PC-3 (cell line): ENCODE data around the gene OR2C1. TPM values are rescaled to one million over a fixed set of nuclear protein-coding genes. Genes with fewer than 3 reads are reported as not detected.
A peak's percentile ranks its signal among the peaks of the same experiment; 100 is the strongest.

Experiments
- ATAC-seq: fragments of 200-7000 bp; cut with Tn5 transposase; 2 replicates; pipeline ENCODE4 v1.9.1; 2020; ENCODE audit warnings: mild to moderate bottlenecking, moderate library complexity
- Bru-seq: library from RNA; stranded (reverse); fragments of 400-500 nt; gene quantifications from one replicate; lab custom pipeline; 2021; lab: Mats Ljungman, UMichigan
- BruChase-seq, 2 experiments: library from RNA; stranded (reverse); fragments of 400-500 nt; gene quantifications; one replicate each; lab custom pipeline; 2021; lab: Mats Ljungman, UMichigan
- BruUV-seq: library from RNA; stranded (reverse); fragments of 400-500 nt; replicated peaks from 2 replicates; lab custom pipeline; 2021; lab: Mats Ljungman, UMichigan
- CTCF ChIA-PET: fragments of 300-600 bp; sonication (Branson Sonifier 250); formaldehyde crosslinking; loops from one replicate; lab custom pipeline; 2022; ENCODE audit warnings: antibody characterized with exemption; lab: Charles Lee
- POLR2A ChIA-PET: fragments of 300-600 bp; sonication (Branson Sonifier 250); formaldehyde crosslinking; loops from one replicate; lab custom pipeline; 2022; ENCODE audit warnings: antibody characterized with exemption; ENCODE audit not compliant: unreplicated experiment; lab: Charles Lee
- DNase-seq: peaks from one replicate; pipeline ENCODE4 v3.0.0-alpha.2; 2015
- H2AFZ ChIP-seq: fragments of 300-600 bp; sonication (generic); 2 replicates; pipeline ENCODE4 v1.6.0; 2016; ENCODE audit warnings: antibody characterized with exemption, low read length
- H3F3A ChIP-seq: fragments of 300-600 bp; sonication (generic); one replicate; pipeline ENCODE4 v1.6.0; 2017; ENCODE audit warnings: antibody characterized with exemption, low read length, control low read depth, mild to moderate bottlenecking; ENCODE audit not compliant: unreplicated experiment
- H3K27ac ChIP-seq: fragments of 300-600 bp; sonication (generic); 2 replicates; pipeline ENCODE4 v1.5.1; 2016; ENCODE audit warnings: mild to moderate bottlenecking, low read length
- H3K27me3 ChIP-seq: fragments of 300-600 bp; sonication (generic); 2 replicates; pipeline ENCODE4 v1.6.1; 2016; ENCODE audit warnings: low read length, mixed read lengths
- H3K36me3 ChIP-seq: fragments of 300-600 bp; sonication (generic); 2 replicates; pipeline ENCODE4 v1.6.1; 2016; ENCODE audit warnings: low read depth, mixed run types, low read length, mixed read lengths
- H3K4me1 ChIP-seq: fragments of 300-600 bp; sonication (generic); 2 replicates; pipeline ENCODE4 v1.5.1; 2016; ENCODE audit warnings: low read length; ENCODE audit not compliant: insufficient read depth
- H3K4me2 ChIP-seq: fragments of 300-600 bp; sonication (generic); 2 replicates; pipeline ENCODE4 v1.6.0; 2016; ENCODE audit warnings: low read length
- H3K4me3 ChIP-seq: fragments of 300-600 bp; sonication (generic); 2 replicates; pipeline ENCODE4 v1.5.1; 2016; ENCODE audit warnings: mild to moderate bottlenecking, low read length, mixed read lengths
- H3K79me2 ChIP-seq: fragments of 300-600 bp; sonication (generic); 2 replicates; pipeline ENCODE4 v1.6.1; 2017; ENCODE audit warnings: low read length, mixed read lengths
- H3K9ac ChIP-seq: fragments of 300-600 bp; sonication (generic); 2 replicates; pipeline ENCODE4 v1.6.0; 2016; ENCODE audit warnings: mild to moderate bottlenecking, low read length
- H3K9me2 ChIP-seq: fragments of 300-600 bp; sonication (generic); replicated peaks from 2 replicates; pipeline ENCODE4 v1.6.1; 2016; ENCODE audit warnings: mixed run types, low read length, mixed read lengths
- H3K9me3 ChIP-seq: fragments of 300-600 bp; sonication (generic); 2 replicates; pipeline ENCODE4 v1.6.1; 2016; ENCODE audit warnings: low read length, mixed read lengths
- H4K20me1 ChIP-seq: fragments of 300-600 bp; sonication (generic); 2 replicates; pipeline ENCODE4 v1.6.1; 2016; ENCODE audit warnings: low read length, mixed read lengths
- EZH2 ChIP-seq: fragments of 300-600 bp; sonication (generic); IDR thresholded peaks from one replicate; pipeline ENCODE4 v1.6.1; 2017; ENCODE audit warnings: antibody characterized with exemption, mild to moderate bottlenecking, low read length; ENCODE audit not compliant: unreplicated experiment
- EZH2phosphoT487 ChIP-seq: fragments of 300-600 bp; sonication (generic); IDR thresholded peaks from 2 replicates; pipeline ENCODE4 v1.6.1; 2018; ENCODE audit warnings: mild to moderate bottlenecking, antibody characterized with exemption, low read length, borderline replicate concordance
- intact Hi-C: fragments of 100-400 bp; cut with micrococcal nuclease; formaldehyde crosslinking; loops from 2 replicates; pipeline ENCODE4 v1.9.0; 2023
- long read RNA-seq: library from polyadenylated mRNA; unstranded; transcript quantifications from one replicate; pipeline ENCODE4 v2.0.0, GENCODE V29; 2021; ENCODE audit not compliant: unreplicated experiment
- total RNA-seq: library from RNA; depleted of rRNA; stranded (reverse); fragments of >200 nt; gene quantifications from 2 replicates; pipeline ENCODE4 v1.2.3, GENCODE V29; 2014; rRNA removed
- TF ChIP-seq, protein P1 (sequence below): fragments of 300-600 bp; sonication (generic); conservative IDR thresholded peaks from 2 replicates; pipeline ENCODE4 v1.5.1; 2017; ENCODE audit warnings: antibody characterized with exemption, low read depth, mild to moderate bottlenecking, low read length

The OR2C1 gene
- not detected in 2 replicates for total RNA-seq
- not detected for Bru-seq, nascent RNA
- BruChase-seq, experiment 1, labeled RNA remaining after a 6-hour chase = percentile 23 among the genes with signal in this experiment
- percentile 27 among the genes with signal in this experiment for BruChase-seq, experiment 2, labeled RNA remaining after a 2-hour chase
- long read RNA-seq = 0 reads

DNA sequence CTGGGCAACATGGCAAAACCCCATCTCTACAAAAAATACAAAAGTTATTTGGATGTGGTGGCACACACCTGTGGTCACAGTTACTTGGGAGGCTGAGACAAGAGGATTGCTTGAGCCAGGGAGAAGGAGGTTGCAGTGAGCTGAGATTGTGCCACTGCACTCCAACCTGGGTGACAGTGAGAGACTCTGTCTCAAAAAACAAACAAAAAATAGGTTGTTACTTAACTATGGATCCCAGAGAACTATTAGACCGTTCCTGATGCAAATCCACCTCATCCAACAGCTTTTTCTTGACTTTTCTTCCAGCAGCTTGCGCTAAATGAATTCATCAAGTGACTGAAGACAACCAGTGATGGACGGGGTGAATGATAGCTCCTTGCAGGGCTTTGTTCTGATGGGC lies at the start of gene OR2C1:
Gene OR2C1 (plus strand): TSS at position 301 of the 400 bp plus-strand sequence. CDS start 52 bp downstream, at position 353.
- H3K9me3 ChIP-seq = no peaks in the 10 kb centered on the region
- no peaks in the 10 kb centered on the region for H3K4me1 ChIP-seq
- H2AFZ ChIP-seq = no peak within 1 kb of the TSS
- H3K27me3 ChIP-seq = 0 out of 2 replicates have a peak, but pooled peaks cover 1% of the 10 kb centered on the region
- no peaks in the 10 kb centered on the region for H3K79me2 ChIP-seq
- no peaks in the 10 kb centered on the region for H4K20me1 ChIP-seq
- DNase-seq (no peak), ATAC-seq (no peak)
- TF ChIP-seq EZH2phosphoT487 (no peak), EZH2 (no peak)
- TF ChIP-seq, protein P1, sequence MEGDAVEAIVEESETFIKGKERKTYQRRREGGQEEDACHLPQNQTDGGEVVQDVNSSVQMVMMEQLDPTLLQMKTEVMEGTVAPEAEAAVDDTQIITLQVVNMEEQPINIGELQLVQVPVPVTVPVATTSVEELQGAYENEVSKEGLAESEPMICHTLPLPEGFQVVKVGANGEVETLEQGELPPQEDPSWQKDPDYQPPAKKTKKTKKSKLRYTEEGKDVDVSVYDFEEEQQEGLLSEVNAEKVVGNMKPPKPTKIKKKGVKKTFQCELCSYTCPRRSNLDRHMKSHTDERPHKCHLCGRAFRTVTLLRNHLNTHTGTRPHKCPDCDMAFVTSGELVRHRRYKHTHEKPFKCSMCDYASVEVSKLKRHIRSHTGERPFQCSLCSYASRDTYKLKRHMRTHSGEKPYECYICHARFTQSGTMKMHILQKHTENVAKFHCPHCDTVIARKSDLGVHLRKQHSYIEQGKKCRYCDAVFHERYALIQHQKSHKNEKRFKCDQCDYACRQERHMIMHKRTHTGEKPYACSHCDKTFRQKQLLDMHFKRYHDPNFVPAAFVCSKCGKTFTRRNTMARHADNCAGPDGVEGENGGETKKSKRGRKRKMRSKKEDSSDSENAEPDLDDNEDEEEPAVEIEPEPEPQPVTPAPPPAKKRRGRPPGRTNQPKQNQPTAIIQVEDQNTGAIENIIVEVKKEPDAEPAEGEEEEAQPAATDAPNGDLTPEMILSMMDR = no peak
- ChIA-PET CTCF (no interaction called here), POLR2A (no interaction called here)
- no peak within 1 kb of the TSS for H3K4me2 ChIP-seq
- no peak within 1 kb of the TSS for H3K9ac ChIP-seq
- H3F3A ChIP-seq = no peaks in the 10 kb centered on the region
- H3K36me3 ChIP-seq = no peaks in the 10 kb centered on the region
- H3K4me3 ChIP-seq = no peak within 1 kb of the TSS
- no peaks in the 10 kb centered on the region for H3K9me2 ChIP-seq
- intact Hi-C loops = no loop called here
- BruUV-seq = no TSS peak
- H3K27ac ChIP-seq = no peak within 1 kb of the TSS

DNA sequence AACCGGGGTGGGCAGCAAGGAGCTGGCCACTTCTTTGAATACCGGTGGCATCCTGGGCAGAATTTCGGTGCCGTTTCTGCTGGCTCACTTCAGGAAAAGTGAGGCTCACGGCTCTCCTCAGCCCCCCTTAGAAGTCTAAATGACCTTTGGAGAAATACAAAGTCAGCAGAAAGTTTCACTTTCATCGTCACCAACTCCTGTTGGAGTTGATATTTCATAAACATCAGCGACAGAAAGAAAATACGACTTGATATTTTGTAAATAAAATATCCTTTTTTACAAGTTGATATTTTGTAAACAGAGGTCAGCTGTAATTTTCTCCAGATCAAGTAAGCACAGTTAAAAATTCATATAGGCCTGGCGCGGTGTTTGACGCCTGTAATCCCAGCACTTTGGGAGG lies 49.6 kb upstream of the OR2C1 start:
- DNase-seq = no peak
- H3K4me1 ChIP-seq = peaks cover 6% of the 10 kb centered on the region
- no peak for ATAC-seq
- no peaks in the 10 kb centered on the region for H3K27me3 ChIP-seq
- H3K79me2 ChIP-seq = peaks cover 39% of the 10 kb centered on the region
- no peaks in the 10 kb centered on the region for H3F3A ChIP-seq
- H2AFZ ChIP-seq = peak overlapping the region; percentile 85
- no peaks in the 10 kb centered on the region for H4K20me1 ChIP-seq
- H3K27ac ChIP-seq = peak overlapping the region; percentile 80
- TSS peak; percentile 51 for BruUV-seq
- TF ChIP-seq EZH2phosphoT487 (no peak), EZH2 (no peak)
- TF ChIP-seq, protein P1 = no peak
- H3K9me3 ChIP-seq = no peaks in the 10 kb centered on the region
- no peaks in the 10 kb centered on the region for H3K9me2 ChIP-seq
- ChIA-PET POLR2A (no interaction called here), CTCF (no interaction called here)
- peak overlapping the region; percentile 84 for H3K4me3 ChIP-seq
- intact Hi-C loops = no loop called here
- H3K9ac ChIP-seq = peak overlapping the region; percentile 95
- peak overlapping the region; percentile 87 for H3K4me2 ChIP-seq
- H3K36me3 ChIP-seq = peaks cover 44% of the 10 kb centered on the region

DNA sequence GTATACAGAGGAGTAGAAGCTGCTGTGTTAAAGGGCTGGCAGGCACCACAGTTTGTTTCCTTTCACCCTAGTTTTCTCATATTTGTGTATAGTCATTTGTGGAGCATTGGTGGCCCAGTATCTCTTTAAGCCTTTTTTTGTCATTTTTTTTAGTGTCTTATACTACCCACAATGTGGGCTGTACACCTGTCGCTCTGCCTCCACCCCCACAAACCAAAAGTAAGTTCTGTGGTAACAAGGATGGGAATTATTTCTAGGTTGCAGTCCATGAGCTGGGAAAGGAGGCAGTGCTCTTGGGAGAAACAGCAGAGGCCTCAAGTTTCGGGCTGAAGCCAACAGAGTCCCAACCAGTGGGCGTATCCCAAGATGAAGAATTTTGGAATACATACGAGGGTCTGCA lies 44.2 kb upstream of the OR2C1 start:
- no peak overlapping the region for H3K4me2 ChIP-seq
- no peaks in the 10 kb centered on the region for H3F3A ChIP-seq
- no peaks in the 10 kb centered on the region for H4K20me1 ChIP-seq
- H2AFZ ChIP-seq = no peak overlapping the region
- no peaks in the 10 kb centered on the region for H3K4me1 ChIP-seq
- DNase-seq (no peak), ATAC-seq (no peak)
- CTCF ChIA-PET = no interaction called here
- peaks cover 12% of the 10 kb centered on the region for H3K9me3 ChIP-seq
- no peak overlapping the region for H3K27ac ChIP-seq
- no peaks in the 10 kb centered on the region for H3K9me2 ChIP-seq
- H3K27me3 ChIP-seq = no peaks in the 10 kb centered on the region
- no peak overlapping the region for H3K9ac ChIP-seq
- H3K79me2 ChIP-seq = peaks cover 13% of the 10 kb centered on the region
- TF ChIP-seq EZH2phosphoT487 (no peak), EZH2 (no peak)
- TF ChIP-seq, protein P1 = no peak
- peaks cover 63% of the 10 kb centered on the region for H3K36me3 ChIP-seq
- no peak overlapping the region for H3K4me3 ChIP-seq
- POLR2A ChIA-PET = no interaction called here
- intact Hi-C loops = no loop called here
- no TSS peak for BruUV-seq
